HG02678 (cell line): ENCODE results near the gene FAF1.

Source experiments
- ATAC-seq: cut with Tn5 transposase; IDR thresholded peaks from one replicate; pipeline ENCODE4 v1.9.1; 2021; ENCODE audit warnings: mild to moderate bottlenecking, moderate library complexity; ENCODE audit not compliant: unreplicated experiment

FAF1 gene

GRCh38 chr1:50707824-50708223 lies 252.2 kb downstream of the FAF1 start:
- no peak for ATAC-seq

DNA sequence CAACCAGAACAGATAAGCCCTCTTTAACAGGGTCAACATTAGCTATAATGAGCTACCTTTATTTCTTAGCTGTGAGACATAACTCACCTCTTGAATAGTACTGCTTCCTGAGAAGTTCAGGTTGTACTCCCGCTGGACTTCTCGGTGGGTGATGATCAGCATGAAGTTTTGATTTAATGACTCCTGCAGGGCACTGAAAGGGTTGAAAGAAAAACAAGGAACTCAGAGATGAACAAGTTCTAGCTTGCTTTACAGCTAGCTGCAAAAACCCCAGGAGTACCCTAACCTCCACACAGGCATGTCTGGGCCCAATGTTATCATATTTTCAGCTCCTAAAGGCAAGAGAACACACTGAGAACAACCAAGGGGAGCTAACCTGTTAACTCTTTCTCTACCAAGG lies 254.4 kb downstream of the FAF1 start:
- ATAC-seq = no peak

GRCh38 chr1:50705041-50705440 lies 255.0 kb downstream of the FAF1 start:
- ATAC-seq = no peak

DNA sequence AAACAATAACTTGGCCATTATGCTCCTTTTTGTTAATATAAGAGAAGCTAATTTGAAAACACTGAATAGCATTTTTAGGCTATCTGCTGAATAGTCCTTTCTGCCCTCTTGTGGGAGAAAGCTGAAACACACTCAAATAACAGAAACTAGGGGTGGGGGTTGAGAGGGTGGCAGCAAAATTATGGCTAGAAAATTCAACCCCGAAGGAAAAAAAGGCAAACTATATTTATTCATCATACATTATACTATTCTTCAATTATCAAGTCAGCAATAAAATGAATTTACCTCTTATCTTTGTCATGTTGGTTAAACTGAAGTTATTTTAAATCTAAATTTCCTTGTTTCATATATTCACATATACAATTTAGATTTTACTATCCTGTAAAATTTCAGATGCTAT lies 255.9 kb downstream of the FAF1 start:
- no peak for ATAC-seq

DNA sequence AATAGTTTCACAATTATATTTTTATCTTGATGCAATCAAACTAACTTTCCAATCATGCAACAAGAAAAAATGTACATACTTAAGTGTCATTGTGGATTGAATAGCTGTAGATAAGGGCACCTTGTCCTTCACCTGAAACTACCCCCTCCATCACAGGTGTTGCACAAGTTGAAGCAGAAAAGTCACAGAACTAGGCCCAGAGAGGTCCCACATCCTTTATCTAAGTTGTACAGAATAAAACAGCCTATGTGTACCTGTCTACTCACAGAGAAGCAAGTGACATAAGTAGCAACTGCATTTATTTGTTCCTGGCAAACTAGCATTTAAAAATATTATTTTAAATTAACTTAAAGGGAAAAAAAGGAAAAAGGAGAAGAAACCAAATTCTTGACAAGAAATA lies 256.8 kb downstream of the FAF1 start:
- ATAC-seq = no peak

DNA sequence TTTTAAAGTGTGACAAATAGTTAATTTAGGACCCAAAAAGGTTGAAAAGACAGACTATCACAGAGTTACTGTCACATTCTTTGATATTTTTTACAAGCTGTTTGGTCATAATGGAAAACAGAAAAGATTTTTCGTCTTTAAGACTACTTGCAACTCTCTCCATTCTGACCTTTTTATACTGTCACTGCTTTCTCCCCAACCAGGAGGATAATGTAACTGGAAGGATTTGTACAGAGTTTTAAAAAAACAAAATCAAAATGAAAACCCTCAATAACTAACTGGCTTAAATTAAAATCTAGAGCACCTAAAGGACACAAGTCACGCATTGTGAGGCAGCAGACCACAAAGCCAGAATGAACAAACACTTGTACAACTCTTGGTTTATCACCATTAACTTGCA lies 257.7 kb downstream of the FAF1 start:
- no peak for ATAC-seq

DNA sequence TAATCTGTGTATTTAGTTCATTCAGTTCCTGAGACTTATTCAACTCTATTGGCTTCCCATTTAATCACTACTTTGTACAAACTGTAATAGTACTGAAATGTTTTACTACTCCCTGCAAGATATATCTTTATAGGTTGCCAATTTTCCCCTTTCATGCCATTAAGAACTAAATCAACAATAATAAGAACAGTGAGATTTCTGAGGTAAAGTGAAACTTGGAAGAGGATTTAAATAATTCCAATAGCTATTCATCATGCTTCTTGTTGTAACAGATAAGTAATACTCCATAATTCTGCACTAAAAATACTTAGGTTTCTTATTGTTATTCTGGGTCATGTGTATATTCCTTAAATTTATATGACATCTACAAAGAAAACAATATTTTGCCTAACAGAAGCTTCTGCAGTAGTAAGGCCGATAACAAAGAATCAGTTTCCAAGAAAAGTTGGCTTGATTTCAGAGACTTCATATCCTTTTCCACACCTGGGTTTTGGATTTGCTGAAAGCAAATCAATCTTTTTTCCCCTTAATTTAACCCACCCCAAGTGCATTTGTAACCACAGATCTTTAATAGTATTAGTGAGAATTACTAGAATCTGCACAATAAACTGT lies 258.3 kb downstream of the FAF1 start:
- no peak for ATAC-seq

- no peak for ATAC-seq
Observed at GRCh38 chr1:50700621-50701020, 259.4 kb downstream of the FAF1 start.

GRCh38 chr1:50700214-50700613 lies 259.9 kb downstream of the FAF1 start:
- no peak for ATAC-seq

- ATAC-seq = no peak
Observed at GRCh38 chr1:50699795-50700194, 260.3 kb downstream of the FAF1 start.

- ATAC-seq = no peak
Observed at GRCh38 chr1:50697440-50698421, 262.3 kb downstream of the FAF1 start.

DNA sequence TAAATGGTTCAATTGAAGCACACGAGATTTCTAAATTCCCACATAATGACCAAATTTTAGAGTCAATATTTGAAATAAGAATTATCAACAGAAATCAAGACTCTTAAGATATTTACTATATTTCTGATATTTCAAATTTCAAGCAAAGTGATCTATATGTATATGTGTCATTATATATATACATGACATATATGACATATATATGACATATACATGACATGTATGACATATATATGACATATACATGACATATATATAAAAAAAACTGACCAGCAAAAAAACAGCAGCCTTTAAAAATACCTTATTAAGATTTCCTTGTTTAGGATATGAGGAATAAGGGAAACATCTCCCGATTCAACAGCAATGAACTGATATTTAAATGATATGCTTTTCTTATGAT lies 266.2 kb downstream of the FAF1 start:
- ATAC-seq = no peak

DNA sequence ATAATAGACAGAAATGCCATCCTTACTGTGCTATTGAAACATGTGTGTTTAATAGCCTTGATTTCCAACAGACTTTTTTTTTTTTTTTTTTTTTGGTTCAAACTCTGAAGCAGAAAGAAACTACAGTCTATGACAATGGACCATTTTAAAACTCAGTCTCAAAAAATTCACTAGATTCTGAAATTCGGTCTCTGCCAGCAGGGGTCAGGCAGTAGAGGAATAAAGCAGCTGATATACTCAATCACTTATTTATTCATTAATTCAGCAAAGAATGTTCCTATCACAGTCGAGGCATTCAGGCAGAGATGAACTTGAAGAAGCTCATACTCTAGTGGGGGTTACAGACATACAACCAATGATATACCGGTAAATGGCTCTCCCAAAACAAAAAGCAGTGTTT lies 275.9 kb downstream of the FAF1 start:
- ATAC-seq = no peak

DNA sequence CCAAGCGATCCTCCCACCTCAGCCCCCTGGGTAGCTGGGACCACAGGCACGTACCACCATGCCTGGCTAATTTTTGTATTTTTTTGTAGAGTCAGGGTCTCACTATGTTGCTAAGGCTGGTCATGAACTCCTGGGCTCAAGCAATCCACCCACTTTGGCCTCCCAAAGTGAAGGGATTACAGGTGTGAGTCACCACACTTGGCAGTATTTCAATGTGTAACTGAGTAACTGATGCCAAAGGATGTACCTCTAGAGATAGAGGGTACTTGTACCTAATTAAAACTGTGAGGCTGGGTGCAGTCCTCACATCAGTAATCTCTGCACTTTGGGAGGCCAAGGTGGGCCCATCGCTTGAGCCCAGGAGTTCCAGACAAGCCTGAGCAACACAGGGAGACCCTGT lies 278.1 kb downstream of the FAF1 start:
- no peak for ATAC-seq

- no peak for ATAC-seq
Observed at GRCh38 chr1:50667710-50668356, 292.2 kb downstream of the FAF1 start.

- no peak for ATAC-seq
Observed at GRCh38 chr1:50667272-50667671, 292.8 kb downstream of the FAF1 start.

DNA sequence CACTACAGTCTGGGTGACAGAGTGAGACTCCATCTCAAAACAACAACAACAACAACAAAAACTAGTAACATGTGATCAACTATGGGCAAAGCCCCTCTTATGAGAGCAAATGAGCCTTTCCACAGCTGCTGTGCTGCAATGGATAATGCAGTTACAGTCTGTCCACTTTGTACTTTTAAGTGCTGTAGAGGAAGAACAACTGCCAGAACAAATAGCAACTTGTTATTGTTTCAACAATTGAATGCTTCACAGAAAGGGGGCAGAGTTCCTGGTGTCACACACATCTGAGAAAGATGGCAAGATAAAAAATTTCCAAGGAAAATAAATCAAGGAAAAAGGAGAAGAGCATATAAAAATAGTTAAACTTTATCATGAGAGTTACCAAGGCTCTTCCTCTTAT lies 293.2 kb downstream of the FAF1 start:
- ATAC-seq = no peak

DNA sequence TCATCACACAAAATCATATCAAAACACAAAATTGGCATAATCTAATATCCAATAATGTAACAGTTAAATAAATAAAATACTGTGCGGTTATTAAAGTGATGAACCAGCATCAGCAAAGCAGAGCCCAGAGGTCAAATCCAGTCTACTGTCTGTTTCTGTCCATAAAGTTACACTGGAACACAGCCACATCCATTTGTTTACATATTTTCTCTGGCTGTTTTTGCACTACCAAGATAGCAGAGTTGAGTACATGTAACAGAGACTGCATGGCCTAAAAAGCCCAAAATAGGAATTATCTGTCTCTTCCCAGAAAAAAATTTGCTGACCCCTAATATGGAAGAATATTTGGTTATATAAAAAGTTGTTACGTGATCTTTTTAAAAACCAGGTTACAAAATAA lies 294.7 kb downstream of the FAF1 start:
- ATAC-seq = no peak

- no peak for ATAC-seq
Observed at GRCh38 chr1:50661626-50662025, 298.4 kb downstream of the FAF1 start.

- ATAC-seq = no peak
Observed at GRCh38 chr1:50659107-50659662, 300.9 kb downstream of the FAF1 start.

- no peak for ATAC-seq
Observed at GRCh38 chr1:50658459-50659076, 301.5 kb downstream of the FAF1 start.
